ENCODE results near the gene CUEDC2.

Gene CUEDC2

DNA sequence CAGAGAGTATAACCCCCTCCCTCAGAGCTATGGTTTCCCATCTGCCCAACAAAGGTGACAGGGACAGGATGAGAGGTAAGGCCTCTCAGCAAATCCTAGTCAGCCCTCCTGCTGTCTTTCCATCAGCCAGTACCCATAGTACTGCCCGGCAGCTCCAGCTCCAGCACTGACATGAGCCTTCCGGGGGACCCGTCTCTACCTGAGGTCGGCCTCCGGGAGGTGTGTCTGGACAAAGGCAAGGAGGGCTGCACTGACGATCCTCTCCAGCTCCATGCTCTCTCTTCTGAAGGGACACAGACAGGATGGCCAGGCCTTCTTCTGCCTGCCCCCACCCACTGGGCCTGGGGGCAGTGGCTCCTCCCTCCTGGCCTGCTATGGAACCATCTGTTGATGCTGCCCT lies 7.5 kb downstream of the CUEDC2 start:
- DNase-seq (ENCODE audit: low read depth in 3 of 3) = no peak

DNA sequence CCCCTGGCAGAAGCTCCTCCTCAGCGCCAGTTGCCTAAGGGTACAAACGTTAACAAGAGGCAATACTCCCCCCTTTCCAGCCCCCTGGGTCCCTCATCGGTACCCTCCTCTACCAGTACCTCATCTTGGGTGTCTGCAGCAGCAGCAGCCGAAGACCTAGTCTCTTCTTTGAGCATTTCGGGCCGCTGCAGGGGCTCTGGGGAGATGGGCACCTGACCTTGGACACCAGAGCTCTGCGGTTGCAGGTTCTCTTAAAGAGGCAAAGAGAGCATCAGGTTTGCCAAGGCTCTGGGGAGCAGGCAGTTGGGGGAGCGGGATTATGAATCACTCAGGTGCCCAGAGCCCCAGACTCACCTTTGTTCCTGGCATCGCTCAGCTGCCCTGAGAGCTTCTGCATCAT lies 8.2 kb downstream of the CUEDC2 start:
- no peak for DNase-seq (ENCODE audit: low read depth in 3 of 3)

DNA sequence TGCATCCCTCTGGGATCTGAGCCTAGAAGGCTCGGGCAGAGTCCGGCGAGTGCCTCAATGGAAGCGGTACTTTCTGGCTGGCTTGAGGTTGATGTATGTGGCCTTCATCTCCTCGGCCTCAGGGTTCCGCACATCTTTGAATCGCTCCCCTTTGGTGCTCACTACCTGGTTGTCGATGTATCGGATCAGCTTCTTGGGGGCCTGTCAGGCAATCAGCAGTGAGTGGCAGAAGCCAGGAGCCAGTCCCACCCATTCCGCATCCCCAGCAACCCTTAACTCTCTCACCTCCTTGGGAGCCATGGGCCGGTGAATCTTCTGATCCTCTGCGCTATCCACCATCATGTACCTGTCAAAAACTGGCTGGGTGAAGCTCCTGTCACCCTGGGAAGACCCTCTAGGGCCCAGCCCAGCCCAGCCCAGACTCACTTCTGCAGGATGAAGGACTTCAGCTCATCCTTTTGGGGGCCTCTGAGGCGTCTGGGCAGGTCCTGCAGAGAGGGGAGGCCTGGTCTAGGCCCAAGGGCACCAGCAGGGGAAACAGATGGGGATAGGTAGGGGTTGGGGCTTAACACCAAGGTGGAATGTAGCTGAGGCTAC lies 8.9 kb downstream of the CUEDC2 start:
- DNase-seq (ENCODE audit: low read depth in 3 of 3) = no peak

DNA sequence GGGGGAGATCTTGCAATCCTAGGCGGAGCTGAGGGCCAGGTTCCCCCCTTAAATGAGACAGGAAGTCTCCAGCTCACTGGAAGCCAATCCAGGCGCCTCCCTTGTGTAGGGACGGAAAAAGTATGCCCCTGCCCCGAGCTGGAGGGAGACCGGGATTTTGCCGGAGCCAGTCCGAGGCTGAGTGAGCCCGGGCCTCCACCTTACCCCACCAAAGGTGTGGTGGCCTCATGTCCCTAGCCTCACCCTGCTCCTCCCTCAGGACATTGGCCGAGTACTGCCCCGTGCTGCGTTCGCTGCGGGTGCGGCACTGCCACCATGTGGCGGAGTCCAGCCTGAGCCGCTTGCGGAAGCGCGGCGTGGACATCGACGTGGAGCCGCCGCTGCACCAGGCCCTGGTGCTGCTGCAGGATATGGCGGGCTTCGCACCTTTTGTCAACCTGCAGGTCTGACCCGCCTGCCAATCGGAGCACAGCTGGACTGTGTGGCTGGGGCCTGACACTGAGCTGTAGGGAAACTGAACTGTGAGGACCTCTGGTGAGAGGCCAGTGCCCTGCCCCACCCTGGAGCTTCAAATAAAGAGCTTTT lies 9.7 kb downstream of the CUEDC2 start:
- DNase-seq (ENCODE audit: low read depth in 3 of 3) = no peak

DNA sequence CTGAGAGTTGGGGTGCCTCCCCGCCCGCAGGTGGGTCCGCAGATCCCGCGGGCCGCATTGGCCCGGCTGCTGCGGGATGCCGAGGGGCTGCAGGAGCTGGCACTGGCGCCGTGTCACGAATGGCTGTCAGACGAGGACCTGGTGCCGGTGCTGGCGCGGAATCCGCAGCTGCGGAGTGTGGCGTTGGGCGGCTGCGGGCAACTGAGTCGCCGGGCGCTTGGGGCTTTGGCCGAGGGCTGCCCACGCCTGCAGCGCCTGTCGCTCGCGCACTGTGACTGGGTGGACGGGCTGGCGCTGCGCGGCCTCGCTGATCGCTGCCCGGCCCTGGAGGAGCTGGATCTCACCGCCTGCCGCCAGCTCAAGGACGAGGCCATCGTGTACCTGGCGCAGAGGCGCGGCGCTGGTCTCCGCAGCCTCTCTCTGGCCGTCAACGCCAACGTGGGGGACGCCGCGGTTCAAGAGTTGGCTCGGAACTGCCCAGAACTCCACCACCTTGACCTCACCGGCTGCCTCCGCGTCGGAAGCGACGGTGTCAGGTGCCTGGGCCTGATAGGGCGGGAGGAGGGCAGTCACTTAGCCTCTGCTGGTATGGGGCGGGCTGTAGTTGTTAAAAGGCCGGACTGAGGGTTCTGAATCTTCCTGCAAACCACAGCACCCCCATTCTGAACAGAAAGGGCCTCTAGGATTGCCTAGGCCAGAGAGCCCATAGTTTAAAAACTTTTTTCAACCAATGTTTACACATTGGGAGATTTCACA lies 10.4 kb downstream of the CUEDC2 start:
- no peak for DNase-seq (ENCODE audit: low read depth in 3 of 3)

DNA sequence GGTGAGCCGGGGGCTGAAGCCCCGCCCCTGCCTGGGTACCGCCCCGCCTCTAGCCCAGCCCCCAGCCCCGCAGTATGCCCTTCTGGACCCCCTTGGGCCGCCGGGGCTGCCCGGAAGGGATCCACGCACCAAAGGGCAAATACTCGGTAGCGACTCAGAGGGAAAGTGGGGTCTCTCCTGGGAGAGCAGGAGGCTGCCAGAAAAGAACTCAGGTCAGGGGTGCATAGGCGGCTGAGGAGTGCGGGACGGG lies 10.9 kb downstream of the CUEDC2 start:
- DNase-seq (ENCODE audit: low read depth in 3 of 3) = peak in 1 of 3 experiments; percentile 40

DNA sequence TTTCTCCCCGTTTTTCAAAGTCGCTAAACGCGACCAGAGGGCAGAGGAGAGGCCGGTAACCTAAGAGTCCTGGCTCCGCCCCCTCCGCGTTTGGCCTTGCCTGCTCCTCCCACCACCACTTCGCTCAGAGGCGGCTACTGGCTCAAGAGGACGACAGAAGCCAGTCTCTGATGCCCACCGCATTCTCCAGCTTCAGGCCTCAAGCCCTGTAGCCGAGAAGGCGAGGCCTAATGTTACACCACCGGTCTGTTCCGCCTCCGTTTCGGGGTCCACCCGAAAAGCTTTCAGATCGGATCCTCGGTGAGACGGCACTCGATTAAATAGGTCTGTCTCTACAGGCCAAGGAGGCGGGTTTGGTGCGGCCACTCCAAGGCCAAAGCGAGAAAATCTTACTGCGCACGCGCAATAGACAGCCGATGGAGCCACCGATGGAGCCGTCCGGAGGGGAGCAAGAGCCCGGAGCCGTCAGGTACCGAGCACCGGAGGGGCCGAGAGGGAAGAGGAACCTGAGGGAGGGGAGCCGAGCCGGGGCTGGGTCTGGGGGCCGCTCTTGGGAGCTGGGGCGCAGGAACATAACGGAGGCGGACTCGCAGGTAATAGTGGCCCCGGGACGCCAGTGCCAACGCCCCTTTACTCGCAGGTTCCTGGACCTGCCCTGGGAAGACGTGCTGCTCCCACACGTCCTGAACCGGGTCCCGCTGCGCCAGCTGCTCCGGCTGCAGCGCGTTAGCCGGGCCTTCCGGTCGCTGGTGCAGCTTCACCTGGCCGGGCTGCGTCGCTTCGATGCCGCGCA lies 11.5 kb downstream of the CUEDC2 start, which contains the start of gene FBXL15:
Gene FBXL15 (plus strand): TSS at position 123 of the 793 bp plus-strand sequence. CDS start 294 bp downstream, at position 417.
- DNase-seq (ENCODE audit: low read depth in 3 of 3) = peak; percentile 82 to 94 (median 94)

DNA sequence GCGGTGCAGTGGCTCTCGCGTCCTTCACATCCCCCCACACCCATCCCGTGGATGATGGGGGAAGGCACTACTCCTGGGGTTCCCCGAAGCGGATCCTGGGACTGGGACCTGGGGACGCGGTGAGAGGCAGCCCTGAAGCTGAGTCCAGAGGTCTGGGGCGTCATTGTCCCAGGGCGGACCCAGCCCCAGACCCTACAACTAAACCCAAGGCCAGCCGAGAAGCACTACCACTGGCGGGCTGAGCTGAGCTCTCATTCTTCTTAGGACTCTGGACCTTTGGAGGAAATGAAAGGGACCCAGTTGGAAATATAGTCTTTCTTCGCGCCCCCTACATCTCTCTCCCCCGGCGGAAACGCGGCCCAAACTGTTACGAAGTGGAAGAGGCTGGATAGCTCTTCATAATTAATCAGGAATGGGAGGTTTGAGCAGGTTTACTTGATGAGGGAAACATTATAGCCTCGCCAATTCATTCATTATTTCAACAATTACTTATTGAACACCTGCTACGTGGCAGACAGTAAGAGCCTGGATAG lies 12.1 kb downstream of the CUEDC2 start:
- no peak for DNase-seq (ENCODE audit: low read depth in 3 of 3)

DNA sequence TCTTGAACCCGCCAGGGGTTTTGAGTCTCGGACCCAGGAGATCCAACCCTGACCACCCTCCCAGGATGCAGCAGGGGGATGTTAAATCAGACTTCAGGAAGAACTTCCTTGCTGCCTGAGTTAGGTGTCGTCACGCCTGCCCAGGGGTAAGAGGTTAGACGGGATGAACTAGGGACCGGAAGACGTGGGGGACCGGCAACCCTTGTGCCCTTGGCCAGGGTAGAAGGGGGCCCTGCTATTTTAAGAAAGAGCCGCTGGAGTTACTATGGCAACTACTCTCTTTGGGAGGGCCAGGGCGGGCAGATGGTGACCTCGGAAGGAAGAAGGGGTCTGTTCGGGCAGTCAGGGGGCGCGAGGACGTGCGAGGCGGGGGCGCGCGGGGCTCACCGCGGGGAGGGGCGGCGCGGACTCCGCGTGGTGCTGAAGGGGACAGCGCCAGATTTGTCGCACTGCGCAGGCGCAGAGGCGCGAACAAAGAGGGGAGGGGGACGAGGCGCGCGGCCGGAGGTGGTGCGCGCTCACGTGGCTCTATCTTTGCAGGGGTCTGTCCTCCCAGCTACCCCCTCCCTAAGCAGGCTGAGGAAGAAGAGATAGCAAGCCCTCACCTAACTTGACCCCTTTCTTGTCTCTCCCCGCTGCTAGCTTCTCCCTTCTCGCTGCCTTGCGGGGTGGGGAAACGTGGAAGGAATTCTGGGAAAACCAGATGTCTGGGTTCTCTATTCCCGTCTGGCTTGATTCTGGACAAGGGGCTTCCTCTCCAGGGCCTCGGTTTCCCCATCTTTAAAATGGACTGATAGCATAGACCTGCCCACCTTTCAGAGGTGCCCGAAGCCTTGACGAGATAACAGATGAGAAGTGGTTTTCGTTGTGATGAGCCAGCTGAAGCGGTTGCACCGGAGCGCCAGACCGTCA lies 12.8 kb downstream of the CUEDC2 start:
- DNase-seq (ENCODE audit: low read depth in 3 of 3) = peak in 2 of 3 experiments; percentile 46 to 54

DNA sequence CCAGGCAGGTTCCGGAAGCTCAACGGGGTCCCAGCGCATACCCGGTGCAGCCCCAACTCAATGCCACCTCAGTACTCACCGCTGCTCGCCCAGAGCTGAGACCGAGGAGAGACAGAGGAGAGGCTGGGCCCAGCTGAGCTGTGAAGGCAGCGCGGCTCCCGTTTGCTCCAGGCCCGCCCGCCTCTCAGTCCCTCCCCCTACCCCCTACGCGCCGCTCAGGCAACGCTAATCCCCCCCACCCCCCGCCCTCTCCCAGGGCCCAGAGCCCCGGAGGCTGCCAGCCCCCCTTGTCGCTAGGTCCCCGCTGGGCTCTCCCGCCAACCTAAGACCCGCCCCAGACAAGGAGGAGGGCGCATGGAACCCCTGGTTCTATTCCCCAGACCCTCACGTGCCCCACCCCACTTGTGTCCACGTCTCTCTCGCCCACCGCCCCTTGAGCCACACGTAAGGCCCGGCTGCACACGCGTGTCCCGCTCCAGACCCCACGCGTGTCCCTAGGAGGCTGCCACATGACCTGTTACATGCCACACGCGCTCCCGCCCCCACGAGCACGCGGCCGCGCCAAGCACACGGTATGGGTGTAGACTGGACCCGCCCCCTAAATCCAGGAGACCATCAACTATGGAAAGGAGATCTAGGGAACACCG lies 13.6 kb downstream of the CUEDC2 start, which contains the start of gene PSD:
Gene PSD (minus strand): TSS at position 164 of the 647 bp plus-strand sequence. CDS start 1,747 bp downstream, outside the sequence.
- no peak for DNase-seq (ENCODE audit: low read depth in 3 of 3)

DNA sequence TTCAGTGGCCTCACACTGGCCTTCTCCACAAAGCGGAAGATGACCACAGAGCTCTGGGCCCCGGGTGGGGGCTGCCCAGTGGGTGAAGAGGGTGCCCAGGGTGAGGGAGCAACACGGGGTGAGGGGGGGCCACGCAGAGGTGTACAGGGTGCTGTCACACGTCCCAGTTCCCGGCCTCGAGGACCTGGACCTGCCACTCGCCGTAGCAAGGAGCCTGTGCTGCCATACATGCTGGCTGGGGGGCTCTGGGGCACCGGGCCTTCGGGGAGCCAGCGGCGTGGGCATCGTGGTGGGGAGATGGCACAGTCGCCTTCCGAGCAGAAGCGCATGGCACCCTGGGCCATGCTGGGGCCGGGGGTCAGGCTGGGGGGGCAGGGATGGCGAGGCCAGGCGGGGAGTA lies 15.7 kb downstream of the CUEDC2 start:
- DNase-seq (ENCODE audit: low read depth in 3 of 3) = no peak

DNA sequence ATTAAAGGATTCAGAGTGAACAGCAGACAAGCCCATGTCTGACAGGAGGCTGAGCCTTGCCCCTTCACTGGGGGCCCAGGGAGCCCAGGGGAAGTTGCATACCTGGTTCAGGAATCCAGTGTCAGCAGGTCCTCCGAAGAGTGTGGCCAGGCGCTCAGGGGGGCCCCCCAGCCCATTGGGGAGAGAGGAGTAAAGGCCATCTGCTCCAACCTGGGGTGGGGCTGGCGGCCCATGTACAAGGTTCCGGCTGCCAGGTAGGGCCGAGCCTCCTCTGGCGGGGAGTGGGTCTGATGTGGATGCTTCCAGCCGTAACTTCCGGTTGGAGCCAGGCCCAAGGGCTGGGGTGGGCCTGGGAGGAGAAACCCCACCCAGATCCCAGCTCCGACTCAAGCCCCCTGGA lies 16.1 kb downstream of the CUEDC2 start:
- no peak for DNase-seq (ENCODE audit: low read depth in 3 of 3)

DNA sequence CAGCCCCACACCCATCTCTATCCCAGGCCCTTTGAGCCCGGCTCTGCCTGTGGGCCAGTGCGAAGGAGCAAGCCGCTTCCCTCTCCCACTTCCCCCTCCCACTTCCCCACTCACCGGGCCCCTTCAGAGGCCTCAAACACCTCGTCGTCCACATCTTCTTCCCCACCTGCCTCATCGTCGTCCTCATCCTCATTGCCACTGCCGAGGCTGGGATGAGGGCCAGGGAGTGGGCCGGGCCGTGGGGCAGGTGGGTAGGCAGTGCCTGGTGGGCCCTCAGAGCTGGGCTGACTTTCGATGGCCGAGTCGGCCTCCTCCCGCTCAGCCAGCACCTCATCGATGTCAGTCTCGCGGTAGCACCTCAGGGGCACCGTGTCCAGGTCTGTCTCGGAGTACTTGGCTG lies 17.6 kb downstream of the CUEDC2 start:
- DNase-seq (ENCODE audit: low read depth in 3 of 3) = no peak

DNA sequence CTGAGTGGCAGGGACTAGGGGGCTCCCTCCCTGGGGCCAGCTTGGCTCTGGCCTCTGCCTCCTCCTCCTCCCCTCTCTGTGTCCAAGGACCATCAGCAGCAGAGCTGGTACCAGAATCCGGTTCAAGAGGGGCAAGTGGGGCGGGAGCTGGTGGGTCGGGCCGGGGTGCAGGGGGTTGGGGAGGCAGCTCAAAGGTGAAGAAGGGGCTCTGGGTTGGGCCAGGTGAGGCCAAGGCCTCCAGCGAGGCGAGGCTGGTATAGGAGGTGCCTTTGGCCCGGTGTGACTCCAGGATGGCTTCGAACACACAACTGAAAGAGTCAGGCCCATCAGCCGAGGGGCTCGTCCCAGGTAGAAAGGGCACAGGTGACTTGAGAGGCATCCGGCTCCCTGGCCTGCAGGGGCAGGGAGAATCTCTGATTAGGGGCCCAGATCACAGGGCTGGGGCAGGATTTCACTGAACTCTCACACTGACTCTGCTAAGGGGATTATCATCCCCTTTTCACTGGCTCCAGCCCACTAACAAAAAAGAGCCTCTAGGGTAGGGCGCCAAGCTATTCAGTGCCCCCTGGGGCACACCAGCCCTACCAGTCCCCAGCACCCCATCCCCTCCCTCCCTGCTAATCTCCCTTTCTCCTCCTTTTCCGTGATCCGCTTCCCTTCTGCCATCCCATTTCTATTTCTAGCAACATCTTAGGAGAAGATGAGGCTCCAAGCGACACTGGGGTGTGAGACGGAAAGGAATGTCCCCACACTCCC lies 18.4 kb downstream of the CUEDC2 start:
- DNase-seq (ENCODE audit: low read depth in 3 of 3) = no peak

DNA sequence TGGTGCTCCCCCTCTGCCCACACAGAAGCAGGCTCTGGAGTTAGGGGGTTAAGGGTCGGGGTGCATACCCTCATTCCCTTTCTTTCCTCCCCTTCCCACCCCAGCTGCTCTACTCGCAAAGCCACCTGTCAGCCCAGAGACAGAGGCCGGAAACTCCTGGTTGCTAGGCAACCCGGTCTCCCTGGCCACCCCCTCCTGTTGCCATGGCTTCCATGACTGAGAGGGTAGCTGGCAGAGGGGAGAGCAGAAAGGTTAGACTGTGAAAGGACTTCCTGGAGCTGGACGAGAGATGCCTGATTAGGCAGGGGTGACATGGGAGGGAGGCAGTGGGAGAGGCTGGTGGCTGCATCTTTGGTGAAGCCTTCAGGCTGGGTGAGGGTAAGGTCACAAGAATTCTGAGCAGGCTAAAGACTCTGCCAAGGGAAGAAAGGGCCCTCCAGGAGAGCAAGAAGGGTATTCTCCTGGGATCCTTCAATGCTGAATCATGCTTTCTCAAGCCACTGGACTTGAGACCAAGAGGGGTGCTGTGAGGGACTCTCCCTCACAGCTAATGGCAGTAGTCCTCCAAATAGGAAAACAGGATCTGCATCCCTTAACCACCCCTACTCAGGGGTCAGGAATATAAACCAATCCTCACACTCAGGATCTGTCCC lies 19.2 kb downstream of the CUEDC2 start:
- DNase-seq (ENCODE audit: low read depth in 3 of 3) = no peak

DNA sequence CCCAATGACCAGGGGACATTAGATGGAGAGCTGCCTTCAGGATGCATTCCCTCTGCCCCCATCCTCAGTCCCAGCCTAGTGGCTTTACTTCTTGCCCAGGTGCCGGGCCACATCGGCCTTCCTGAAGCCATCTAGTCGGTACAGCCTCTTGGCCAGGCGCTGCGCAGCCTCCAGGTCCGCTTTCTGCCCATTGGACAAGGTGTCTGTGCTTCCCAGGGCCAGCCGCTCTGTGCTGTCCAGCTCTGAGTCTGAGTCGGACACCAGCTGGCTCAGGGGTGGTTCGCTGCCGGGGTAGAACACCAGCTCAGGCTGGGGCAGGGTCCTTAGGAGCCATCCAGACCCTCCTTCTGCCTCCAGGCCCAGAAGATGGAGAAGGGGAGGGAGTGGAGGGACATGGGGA lies 20.1 kb downstream of the CUEDC2 start:
- DNase-seq (ENCODE audit: low read depth in 3 of 3) = no peak

DNA sequence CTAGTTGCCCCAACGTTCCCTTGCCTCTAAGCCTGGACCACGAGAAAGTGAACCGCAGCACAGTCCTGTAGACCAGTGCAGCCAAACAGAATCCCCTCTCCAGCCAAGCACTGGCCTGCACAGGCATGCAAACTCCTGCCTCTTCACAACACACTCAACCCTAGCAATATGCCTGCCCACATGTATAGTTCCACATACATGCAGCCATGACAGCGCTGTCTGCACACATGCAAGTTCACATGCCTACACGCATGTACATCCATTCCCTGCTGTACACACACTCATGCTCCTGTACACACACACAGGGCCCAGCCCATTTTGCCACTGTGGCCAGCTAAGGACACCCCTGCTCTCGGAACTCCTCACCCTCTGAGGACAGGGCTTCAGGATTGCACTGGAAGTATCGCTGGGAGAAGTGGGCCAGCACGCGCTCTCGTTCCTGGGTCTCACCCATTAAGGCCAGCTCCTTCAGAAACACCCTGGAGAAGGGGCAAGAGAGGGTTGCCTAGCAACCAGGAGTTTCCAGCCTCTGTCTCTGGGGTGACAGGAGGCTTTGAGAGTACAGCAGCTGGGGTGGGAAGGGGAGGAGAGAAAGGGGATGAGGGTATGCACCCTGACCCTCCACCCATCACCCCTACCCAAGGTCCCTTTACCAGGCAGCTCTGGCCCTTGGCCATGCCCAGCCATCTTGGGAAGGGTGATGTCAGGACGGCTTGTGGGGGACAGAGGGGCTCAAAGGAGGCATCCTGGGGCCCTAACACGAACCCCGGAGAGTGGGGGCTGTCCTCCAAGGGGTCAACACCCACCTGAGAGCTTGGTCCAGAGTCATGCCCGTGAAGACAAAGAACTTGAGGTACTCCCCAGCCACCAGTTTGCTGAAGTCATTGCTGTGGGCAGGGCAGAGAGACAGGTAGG lies 20.8 kb downstream of the CUEDC2 start:
- DNase-seq (ENCODE audit: low read depth in 3 of 3) = no peak

DNA sequence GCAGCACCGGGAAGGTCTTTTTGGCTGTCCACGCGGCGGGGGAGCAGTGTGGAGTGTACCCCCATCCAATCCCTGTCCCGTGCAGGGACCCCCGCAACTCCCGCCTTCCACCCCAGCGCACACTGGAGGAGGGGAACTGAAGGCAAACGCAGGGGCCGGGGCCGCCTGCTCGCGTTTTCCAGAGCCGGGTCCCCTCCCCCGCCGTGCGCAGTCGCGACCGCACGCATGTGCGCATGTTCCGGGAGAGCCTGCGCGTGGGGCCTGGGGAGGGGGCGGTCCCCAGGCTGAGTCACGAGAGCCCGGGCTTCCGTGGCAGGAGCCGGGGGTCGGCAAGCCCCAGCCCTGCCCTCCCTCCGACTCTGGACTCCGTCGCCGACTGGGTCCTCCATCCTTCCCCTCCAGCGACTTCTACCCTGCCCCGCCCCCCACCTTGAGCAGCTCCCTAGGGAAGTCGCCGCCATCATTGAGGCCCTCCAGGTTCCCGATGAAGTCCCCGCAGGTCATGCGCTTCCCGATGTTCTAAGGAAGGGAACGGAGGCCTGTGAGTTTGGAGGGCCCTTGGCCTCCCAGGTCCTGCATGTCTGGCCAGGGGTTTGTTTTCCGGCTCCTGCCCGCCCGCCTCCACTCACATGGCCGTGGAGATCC lies 21.8 kb downstream of the CUEDC2 start:
- peak; percentile 56 to 72 (median 56) for DNase-seq (ENCODE audit: low read depth in 3 of 3)
